C4-2B (cell line): ENCODE measurements around the gene REXO2.

ENCODE experiments used
- CTCF ChIP-seq: fragments of 450-650 bp; conservative IDR thresholded peaks from 2 replicates; pipeline ENCODE4 v1.5.1; 2017; ENCODE audit warnings: mild to moderate bottlenecking
- ZFX ChIP-seq: fragments of 450-650 bp; IDR thresholded peaks from 2 replicates; pipeline ENCODE4 v1.6.1; 2017

DNA sequence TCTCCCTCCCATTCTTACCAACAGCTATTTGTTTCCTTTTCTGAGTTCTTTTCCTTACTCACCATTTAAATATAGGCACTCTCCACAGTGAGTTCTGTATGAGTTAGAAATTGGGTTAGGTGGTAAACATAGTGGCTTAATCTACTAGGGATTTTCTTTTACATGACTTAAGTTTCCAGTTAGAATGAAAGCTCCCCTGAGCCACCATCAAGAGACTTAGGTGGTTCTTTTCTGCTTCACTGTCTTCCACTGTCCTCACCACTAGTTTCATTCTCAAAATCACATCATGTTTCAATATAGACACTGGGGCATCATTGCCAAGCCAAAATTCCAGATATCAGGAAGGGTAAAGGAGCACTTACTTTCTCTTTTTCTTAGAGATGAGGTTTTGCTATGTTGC, 9.0 kb upstream of the REXO2 start:
- TF ChIP-seq CTCF (no peak), ZFX (no peak)
